GM18858 (cell line): ENCODE data around the gene C1orf159.
A peak's percentile ranks its signal among the peaks of the same experiment; 100 is the strongest.
"Not testable (repeated sequence)": the region's sequence is repeated elsewhere in the genome, so short reads cannot be mapped to it uniquely, and the experiment has no call there.

ENCODE experiments used
- ATAC-seq: cut with Tn5 transposase; IDR thresholded peaks from one replicate; pipeline ENCODE4 v1.9.1; 2021; ENCODE audit not compliant: unreplicated experiment

C1orf159 gene

DNA sequence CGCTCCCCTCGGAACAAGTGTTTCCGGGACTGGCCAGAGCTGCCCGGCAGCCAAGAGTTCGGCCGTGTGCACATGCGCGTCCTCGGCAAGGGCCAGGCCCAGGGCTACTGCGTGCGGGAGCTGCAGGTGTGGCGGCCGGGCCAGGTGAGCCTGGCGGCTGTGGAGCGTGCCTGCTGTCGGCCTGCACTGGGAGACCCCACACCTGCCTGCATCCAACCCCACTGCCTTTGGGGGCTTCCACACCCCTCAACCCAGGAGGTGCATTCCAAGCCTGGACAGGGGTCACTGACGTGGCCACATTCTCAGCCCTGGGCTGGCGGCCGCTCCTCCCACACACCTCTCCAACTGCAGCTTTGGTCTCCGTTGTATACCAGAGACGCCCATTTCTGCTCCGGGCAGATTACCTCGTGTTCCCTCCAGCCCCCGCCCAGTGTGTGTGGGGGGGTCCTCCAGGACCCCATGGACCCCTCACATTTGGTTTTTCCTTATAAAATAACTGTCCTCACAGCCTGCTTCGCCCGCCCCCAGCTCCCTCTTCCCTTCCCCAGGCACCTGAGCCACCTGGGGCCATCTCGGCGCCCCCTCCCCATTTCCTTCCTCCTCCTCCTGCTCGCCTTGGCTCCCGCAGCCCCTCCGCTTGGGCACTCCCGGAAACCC, 47.9 kb downstream of the C1orf159 start:
- no peak for ATAC-seq

DNA sequence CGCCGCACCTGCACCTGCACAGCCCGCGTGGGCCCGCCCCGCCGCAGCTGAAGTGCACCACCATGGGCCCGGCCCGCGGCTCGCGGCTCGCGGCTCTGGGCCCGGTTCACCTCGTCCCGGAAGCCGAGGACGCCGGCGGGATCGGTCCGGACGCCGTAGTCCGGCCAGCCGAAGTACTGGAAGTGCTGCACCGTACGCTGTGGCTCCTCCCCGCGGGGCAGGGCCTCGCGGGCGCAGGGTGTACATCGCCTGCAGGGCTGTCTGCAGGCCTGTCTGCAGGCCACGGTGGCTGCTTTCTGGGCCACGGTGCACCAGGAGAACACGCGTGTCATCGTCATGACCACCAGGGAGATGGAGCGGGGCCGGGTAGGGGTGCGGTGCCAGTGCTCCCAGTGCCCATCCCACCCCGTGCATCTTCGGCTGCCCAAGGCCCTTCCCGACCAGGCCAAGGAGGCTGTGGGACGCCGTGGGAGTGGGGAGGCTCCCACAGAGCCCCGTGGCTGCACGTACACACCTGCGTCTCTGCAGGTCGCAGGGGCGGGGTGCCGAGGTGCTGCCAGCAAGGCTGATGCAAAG, 48.5 kb downstream of the C1orf159 start:
- no peak for ATAC-seq

- ATAC-seq: no peak
Measured at GRCh38 chr1:1066403-1067283, 49.2 kb downstream of the C1orf159 start.

- ATAC-seq: not testable (repeated sequence)
Measured at GRCh38 chr1:1065940-1066304, 50.0 kb downstream of the C1orf159 start.

- ATAC-seq: no peak
Measured at GRCh38 chr1:1065265-1065939, 50.5 kb downstream of the C1orf159 start.

DNA sequence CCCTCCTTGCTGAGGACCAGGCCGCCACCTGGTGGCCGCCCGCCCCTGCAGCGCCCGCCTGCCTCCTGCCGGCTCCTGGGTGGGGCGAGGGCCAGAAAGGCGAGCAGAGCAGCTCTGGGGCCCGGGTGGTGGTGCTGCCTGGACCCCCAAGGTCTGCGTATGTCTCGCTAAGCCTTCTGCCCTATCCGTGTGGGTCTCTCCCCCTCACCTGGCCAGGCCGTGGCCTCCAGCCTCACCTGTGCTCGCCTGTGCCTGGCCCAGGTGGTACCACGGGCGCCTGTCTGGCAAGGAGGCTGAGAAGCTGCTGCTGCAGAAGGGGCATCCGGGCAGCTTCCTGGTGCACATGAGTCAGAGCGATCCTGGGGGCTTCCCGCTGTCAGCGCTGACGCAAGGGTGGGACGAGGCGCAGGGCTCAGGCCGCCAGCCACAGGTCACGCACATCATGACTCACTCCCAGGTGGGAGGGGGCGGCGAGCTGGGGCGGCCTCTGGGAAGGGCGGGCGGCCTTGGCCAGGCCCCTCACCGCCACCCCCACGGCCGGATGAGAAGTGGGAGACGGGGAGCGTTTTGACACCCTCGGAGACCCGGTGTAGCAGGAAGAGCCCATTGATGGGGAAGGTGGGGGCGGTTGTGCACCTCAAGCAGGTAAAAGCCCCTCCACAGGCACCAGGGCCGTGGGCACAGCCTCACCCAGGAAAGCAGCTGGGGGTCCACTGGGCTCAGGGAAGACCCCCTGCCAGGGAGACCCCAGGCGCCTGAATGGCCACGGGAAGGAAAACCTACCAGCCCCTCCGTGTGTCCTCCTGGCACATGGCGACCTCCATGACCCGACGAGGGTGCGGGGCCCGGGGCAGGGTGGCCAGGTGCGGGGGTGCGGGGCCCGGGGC, 51.7 kb downstream of the C1orf159 start:
- ATAC-seq: no peak

DNA sequence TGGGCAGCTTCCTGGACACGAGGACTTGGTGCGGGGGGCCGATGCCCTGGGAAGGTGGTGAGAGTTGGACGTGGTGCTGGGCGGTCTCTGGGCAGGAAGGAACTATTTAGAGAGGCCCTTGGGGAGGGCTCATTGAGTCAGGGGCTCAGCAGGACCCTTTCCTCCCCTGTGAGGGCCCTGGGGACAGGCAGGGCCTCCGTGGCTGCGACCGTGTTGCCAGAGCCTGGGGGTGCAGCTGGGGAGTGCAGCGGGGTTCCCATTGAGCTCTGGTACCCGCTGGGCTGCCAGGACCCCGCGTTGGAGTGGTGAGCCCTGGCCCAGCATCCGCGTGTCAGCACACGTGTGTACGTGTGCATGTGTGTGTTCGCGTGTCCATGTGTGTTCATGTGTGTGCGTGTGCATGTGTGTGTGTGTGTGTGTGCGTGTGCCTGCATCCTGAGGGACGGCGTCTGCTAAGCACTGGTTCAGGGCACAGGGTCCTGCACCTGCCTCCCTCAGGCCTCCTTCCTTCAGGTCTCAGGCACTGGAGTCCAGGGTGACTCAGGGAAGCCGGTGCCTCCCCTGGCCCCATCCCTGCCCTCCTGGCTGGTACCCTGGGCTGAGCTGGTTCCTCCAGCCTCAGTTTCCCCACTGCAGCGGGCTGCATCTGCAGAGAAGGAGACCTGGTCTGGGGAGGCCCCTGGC, 52.5 kb downstream of the C1orf159 start:
- no peak for ATAC-seq

DNA sequence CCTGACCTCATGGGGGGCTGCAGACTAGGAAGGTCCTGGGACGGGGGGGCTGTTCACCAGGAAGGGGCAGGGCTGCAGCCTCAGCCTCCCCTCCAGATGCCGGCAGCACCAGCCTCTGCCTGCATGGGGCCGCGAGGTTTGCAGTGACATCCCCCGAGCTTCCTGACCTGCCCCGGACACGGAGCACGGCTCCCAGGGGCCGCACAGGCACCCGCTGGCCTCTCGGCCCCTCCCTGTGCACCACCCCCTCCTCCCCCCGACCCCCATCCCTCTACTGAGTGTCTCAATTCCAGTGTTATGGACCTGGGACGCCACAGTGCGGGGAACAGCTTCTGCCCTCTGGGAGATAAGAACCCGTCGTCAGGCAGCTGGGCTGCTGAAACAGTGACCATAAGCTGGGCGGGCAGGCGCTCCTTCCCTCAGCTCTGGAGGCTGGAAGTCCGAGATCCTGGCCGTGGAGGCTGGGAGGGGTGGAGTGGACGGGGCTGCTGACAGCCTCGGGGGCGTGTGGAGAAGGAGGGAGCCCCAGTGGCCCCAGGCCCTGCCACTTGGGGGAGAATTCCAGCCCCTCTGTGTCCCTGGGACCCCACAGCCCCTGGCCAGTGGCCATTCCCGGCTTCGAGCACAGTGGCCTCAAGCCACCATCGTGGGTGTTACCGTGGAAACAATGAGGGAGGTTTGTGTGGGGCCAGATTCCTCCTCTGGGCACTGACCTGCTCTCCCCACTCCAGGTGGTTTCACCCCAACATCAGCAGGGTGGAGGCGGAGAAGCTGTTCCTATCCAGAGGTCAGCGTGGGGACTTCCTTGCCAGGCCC, 53.3 kb downstream of the C1orf159 start:
- no peak for ATAC-seq

DNA sequence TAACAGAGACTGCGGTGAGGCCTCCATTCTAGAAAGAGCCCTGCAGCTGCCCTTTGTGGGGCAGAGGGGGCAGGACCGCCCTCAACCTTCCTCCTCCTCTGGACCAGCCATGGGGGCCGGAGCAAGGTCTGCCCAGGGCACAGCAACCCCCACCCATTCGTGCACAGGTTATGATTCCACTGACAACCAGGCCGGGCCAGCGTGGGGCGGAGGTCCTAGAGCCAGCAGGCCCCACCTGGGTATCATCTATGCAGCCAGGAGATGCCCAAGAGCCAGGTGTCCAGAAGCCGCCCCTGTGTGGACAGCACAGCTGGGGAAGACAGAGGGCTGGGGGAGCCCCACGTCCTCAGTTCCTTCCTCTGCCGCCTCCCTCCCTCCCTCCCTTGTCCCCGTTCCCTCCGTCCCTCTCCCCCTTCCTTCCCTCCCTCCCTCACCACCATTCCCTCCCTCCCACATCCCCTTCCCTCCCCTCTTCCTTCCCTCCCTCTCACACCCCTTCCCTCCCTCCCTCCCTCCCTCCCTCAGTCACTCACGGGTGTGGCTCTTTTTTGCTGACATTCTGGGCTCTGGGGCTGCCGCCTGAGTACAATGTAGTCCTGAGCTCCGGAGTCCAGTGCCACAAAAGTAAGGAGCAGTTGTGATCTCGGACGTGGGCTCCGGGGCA, 54.1 kb downstream of the C1orf159 start:
- ATAC-seq: no peak

DNA sequence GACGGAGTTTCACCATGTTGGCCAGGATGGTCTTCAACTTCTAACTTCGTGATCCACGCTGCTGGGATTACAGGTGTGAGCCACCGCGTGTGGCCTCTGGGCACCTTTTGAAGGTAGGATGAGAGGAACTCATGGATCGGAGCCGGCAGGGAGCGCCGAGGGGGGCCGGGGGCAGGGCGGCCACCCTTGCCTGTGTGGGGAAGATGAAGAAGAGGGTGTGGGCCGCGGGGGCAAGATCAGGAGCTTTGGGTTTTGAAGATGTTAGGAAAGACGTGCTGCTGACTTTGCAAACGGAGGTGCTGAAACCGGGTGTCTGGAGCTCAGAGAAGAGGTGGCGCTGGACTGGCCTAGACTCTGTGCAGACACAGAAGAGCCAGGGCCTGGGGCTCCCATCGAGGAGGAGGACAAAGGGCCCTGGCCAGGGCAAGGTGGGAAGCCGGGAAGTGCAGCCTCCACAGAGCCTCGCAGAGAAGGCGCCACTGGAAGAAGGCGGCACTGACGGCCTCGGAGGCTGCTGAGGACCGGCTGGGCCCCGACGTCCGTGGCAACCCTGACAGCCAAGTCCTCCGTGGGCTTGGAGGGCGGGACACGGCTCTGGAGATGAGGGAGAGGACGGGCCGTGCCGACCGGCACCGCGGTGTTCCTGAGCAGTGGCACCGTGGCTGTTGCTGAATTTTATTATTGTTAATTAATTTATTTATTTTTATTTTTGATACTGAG, 55.4 kb downstream of the C1orf159 start:
- ATAC-seq: no peak

- peak; percentile 44 for ATAC-seq
Measured at GRCh38 chr1:1059494-1060280, 56.2 kb downstream of the C1orf159 start.

GRCh38 chr1:1058921-1059493, 56.9 kb downstream of the C1orf159 start:
- ATAC-seq: peak; percentile 32

- no peak for ATAC-seq
Measured at GRCh38 chr1:1058088-1058905, 57.6 kb downstream of the C1orf159 start.

DNA sequence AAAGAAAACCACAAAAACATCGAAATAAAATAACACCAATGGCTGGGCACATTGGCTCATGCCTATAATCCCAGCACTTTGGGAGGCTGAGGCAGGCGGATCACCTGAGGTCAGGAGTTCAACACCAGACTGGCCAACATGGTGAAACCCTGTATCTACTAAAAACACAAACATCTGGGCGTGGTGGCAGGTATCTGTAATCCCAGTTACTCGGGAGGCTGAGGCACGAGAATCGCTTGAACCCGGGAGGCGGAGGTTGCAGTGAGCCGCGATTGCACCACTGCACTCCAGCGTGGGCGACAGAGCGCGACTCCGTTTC, 58.2 kb downstream of the C1orf159 start:
- ATAC-seq: not testable (repeated sequence)

GRCh38 chr1:1055841-1056736, 59.8 kb downstream of the C1orf159 start:
- no peak for ATAC-seq
